Suprapubic skin (tissue), 4 donors: ENCODE data around the gene CFAP97D2.

Source experiments
- CTCF ChIP-seq, 2 donors: fragments of 200-600 bp in 1 of 2; fragments of 450-650 bp in 1 of 2; sonication (generic) in 1 of 2; IDR thresholded peaks; one replicate each; pipeline ENCODE4 v1.5.1; 2016 to 2019; ENCODE audit warnings: antibody characterized with exemption in 2 of 2, mild to moderate bottlenecking in 1 of 2, moderate library complexity in 1 of 2
- EP300 ChIP-seq: sonication (generic); formaldehyde crosslinking; IDR thresholded peaks from one replicate; pipeline ENCODE4 v1.6.1; 2017; ENCODE audit warnings: antibody characterized with exemption
- POLR2A ChIP-seq, 2 donors: fragments of 450-650 bp; IDR thresholded peaks; one replicate each; pipeline ENCODE4 v1.6.1; 2017; ENCODE audit warnings: antibody characterized with exemption in 2 of 2, mild to moderate bottlenecking in 2 of 2, moderate library complexity in 2 of 2
- POLR2AphosphoS5 ChIP-seq, 3 donors: sonication (generic); formaldehyde crosslinking; IDR thresholded peaks; one replicate each; pipeline ENCODE4 v1.6.1; 2017; ENCODE audit warnings: antibody characterized with exemption in 3 of 3

GRCh38 chr13:114143806-114144605 lies 35.1 kb upstream of the CFAP97D2 start:
- no peak for TF ChIP-seq POLR2AphosphoS5 (IDR thresholded peaks at IDR 0.05)
- TF ChIP-seq CTCF (IDR thresholded peaks at IDR 0.05) = no peak
- TF ChIP-seq EP300 = no peak
- TF ChIP-seq POLR2A (IDR thresholded peaks at IDR 0.05) = no peak
